OCI-LY1 (cell line): ENCODE data around the gene ABHD4.

ENCODE experiments used
- H2AFZ ChIP-seq: fragments of 200-600 bp; sonication (generic), shearing (Covaris generic); 2 replicates; pipeline ENCODE4 v1.6.0; 2014; ENCODE audit warnings: antibody characterized with exemption, mild to moderate bottlenecking, low read length
- H3F3A ChIP-seq: fragments of 200-600 bp; sonication (generic), shearing (Covaris generic); 2 replicates; pipeline ENCODE4 v1.6.0; 2014; ENCODE audit warnings: mild to moderate bottlenecking, antibody characterized with exemption, low read length, moderate library complexity; ENCODE audit not compliant: insufficient read depth
- H3K27ac ChIP-seq: fragments of 200-600 bp; sonication (generic); 2 replicates; pipeline ENCODE4 v1.5.1; 2014; ENCODE audit warnings: low read length, mixed run types, mild to moderate bottlenecking, low read depth; ENCODE audit not compliant: poor library complexity, severe bottlenecking
- H3K27me3 ChIP-seq: fragments of 200-600 bp; sonication (generic); 2 replicates; pipeline ENCODE4 v1.6.0; 2014; ENCODE audit warnings: antibody characterized with exemption, mild to moderate bottlenecking, low read length, moderate library complexity; ENCODE audit not compliant: insufficient read depth
- H3K36me3 ChIP-seq: fragments of 200-600 bp; sonication (generic); 2 replicates; pipeline ENCODE4 v1.6.1; 2014; ENCODE audit warnings: mild to moderate bottlenecking, antibody characterized with exemption, low read length, moderate library complexity, mixed read lengths; ENCODE audit not compliant: insufficient read depth
- H3K4me1 ChIP-seq: fragments of 200-600 bp; sonication (generic); 2 replicates; pipeline ENCODE4 v1.5.1; 2014; ENCODE audit warnings: mild to moderate bottlenecking, low read length, moderate library complexity; ENCODE audit not compliant: insufficient read depth, severe bottlenecking
- H3K4me2 ChIP-seq: fragments of 200-600 bp; sonication (generic), shearing (Covaris generic); 2 replicates; pipeline ENCODE4 v1.6.1; 2014; ENCODE audit warnings: low read length
- H3K4me3 ChIP-seq: fragments of 200-600 bp; sonication (generic); 2 replicates; pipeline ENCODE4 v1.5.1; 2014; ENCODE audit warnings: low read length, low read depth, mild to moderate bottlenecking, mixed read lengths; ENCODE audit not compliant: poor library complexity, severe bottlenecking
- H3K79me2 ChIP-seq: fragments of 200-600 bp; shearing (Covaris generic); 2 replicates; pipeline ENCODE4 v1.6.1; 2016; ENCODE audit warnings: mixed run types, low read length, mixed read lengths; ENCODE audit not compliant: insufficient read depth
- H3K9ac ChIP-seq: fragments of 200-600 bp; sonication (generic), shearing (Covaris generic); 2 replicates; pipeline ENCODE4 v1.6.1; 2014; ENCODE audit warnings: mild to moderate bottlenecking, low read length, mixed read lengths
- H3K9me2 ChIP-seq: fragments of 200-600 bp; sonication (generic), shearing (Covaris generic); 2 replicates; pipeline ENCODE4 v1.6.1; 2014; ENCODE audit warnings: low read depth, mild to moderate bottlenecking, low read length, mixed read lengths
- H3K9me3 ChIP-seq: fragments of 200-600 bp; shearing (Covaris generic); 2 replicates; pipeline ENCODE4 v1.6.1; 2014; ENCODE audit warnings: low read length, mixed read lengths
- H4K20me1 ChIP-seq: fragments of 200-600 bp; sonication (generic), shearing (Covaris generic); 2 replicates; pipeline ENCODE4 v1.6.0; 2016; ENCODE audit warnings: mild to moderate bottlenecking, low read length; ENCODE audit not compliant: insufficient read depth
- EZH2 ChIP-seq: fragments of 200-600 bp; sonication (generic), shearing (Covaris generic); IDR thresholded peaks from 2 replicates; pipeline ENCODE4 v1.8.0; 2017; ENCODE audit warnings: borderline replicate concordance, mixed run types, mild to moderate bottlenecking, antibody characterized with exemption, low read length, moderate library complexity, mixed read lengths
- TF ChIP-seq, protein P1 (sequence below): fragments of 200-600 bp; sonication (generic), shearing (Covaris generic); IDR thresholded peaks from 2 replicates; pipeline ENCODE4 v1.5.1; 2017; ENCODE audit warnings: mild to moderate bottlenecking, antibody characterized with exemption, low read length, moderate library complexity, mixed read lengths

The ABHD4 gene

DNA sequence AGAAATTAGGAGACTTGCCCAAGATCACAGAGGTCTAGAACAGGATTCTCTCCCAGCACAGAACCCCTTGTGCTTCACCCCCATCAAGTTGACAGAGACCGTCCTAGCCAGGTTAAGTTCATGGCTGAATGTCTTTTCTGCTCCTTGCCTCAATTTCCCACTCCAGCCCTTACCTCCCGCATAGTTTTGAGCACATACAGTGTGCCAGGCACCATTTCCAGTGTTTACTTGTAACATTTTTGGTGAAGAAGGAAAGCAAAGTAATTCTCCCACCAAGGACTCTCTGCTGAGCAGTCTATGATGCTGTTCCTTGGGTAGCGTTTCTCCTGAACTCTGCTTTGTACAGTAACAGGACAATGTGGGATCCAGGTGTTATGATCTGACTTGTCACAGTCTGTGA, 1.2 kb downstream of the ABHD4 start:
- Histone ChIP-seq H3K4me3 (peak overlapping the region; percentile 84), H3K4me2 (peak overlapping the region; percentile 80), H3K27ac (no peak overlapping the region)

DNA sequence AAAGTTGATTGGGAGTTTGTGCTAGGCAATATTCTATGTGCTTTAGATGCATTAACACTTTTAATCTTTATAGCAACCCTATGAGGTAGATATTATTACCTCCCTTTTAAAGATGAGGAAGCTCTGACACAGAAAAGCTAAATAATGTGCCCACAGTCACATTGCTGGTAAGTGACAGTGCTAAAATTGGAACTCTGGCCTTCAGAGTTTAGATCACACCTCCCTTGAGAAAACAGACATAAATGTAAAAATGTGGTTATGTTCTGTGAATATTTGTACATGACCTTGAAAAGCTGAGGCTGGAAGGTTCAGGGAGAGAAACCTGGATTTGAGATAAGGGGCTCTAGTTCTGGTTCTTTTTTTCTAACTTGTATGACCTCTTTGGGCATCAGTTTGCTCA, 1.9 kb downstream of the ABHD4 start:
- Histone ChIP-seq H3K27ac (no peak overlapping the region), H3K9me3 (no peaks in the 10 kb centered on the region), H3K79me2 (no peaks in the 10 kb centered on the region), H3K4me1 (peaks cover 26% of the 10 kb centered on the region), H3K36me3 (peaks cover 15% of the 10 kb centered on the region; the same call in 1 of the 2 replicates), H3K4me3 (peak overlapping the region; percentile 84), H3K9ac (no peak overlapping the region; the same call in 1 of the 2 replicates), H2AFZ (no peak overlapping the region), H3K4me2 (peak overlapping the region; percentile 80; the same call in 1 of the 2 replicates), H3K27me3 (no peaks in the 10 kb centered on the region), H3F3A (no peaks in the 10 kb centered on the region), H4K20me1 (no peaks in the 10 kb centered on the region), H3K9me2 (no peaks in the 10 kb centered on the region)
- TF ChIP-seq, protein P1, sequence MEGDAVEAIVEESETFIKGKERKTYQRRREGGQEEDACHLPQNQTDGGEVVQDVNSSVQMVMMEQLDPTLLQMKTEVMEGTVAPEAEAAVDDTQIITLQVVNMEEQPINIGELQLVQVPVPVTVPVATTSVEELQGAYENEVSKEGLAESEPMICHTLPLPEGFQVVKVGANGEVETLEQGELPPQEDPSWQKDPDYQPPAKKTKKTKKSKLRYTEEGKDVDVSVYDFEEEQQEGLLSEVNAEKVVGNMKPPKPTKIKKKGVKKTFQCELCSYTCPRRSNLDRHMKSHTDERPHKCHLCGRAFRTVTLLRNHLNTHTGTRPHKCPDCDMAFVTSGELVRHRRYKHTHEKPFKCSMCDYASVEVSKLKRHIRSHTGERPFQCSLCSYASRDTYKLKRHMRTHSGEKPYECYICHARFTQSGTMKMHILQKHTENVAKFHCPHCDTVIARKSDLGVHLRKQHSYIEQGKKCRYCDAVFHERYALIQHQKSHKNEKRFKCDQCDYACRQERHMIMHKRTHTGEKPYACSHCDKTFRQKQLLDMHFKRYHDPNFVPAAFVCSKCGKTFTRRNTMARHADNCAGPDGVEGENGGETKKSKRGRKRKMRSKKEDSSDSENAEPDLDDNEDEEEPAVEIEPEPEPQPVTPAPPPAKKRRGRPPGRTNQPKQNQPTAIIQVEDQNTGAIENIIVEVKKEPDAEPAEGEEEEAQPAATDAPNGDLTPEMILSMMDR: no peak
- no peak for TF ChIP-seq EZH2

More for the DNA sequence above, 1.2 kb downstream of the ABHD4 start:
- Histone ChIP-seq H3K9me3 (no peaks in the 10 kb centered on the region), H3K36me3 (peaks cover 15% of the 10 kb centered on the region; the same call in 1 of the 2 replicates), H3K4me1 (peaks cover 26% of the 10 kb centered on the region), H2AFZ (no peak overlapping the region), H3F3A (no peaks in the 10 kb centered on the region), H3K27me3 (no peaks in the 10 kb centered on the region; the same call in 1 of the 2 replicates), H3K79me2 (no peaks in the 10 kb centered on the region), H4K20me1 (no peaks in the 10 kb centered on the region), H3K9ac (peak overlapping the region; percentile 69; the same call in 1 of the 2 replicates), H3K9me2 (no peaks in the 10 kb centered on the region)
- no peak for TF ChIP-seq EZH2
- TF ChIP-seq, protein P1: no peak

DNA sequence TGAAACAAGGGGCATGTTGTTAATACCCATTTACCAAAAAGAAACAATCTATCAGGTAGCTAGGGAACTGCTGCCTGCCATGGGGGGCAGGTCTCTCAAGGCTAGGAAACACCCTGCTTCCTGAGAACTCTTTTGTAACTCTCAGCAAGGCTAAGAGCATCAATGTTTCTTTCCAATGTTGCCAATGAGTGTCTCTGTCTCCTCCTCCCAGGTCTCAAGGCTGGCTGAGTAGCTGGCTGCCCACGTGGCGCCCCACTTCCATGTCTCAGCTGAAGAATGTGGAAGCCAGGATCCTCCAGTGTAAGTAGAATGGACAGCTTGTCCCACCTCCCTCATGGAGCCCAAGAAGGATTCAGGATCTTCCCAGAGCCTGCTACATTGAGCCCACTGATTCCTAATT, 3.4 kb downstream of the ABHD4 start:
- no peak for TF ChIP-seq EZH2
- TF ChIP-seq, protein P1: no peak

More for the DNA sequence above, 3.4 kb downstream of the ABHD4 start:
- Histone ChIP-seq H3K9me2 (no peaks in the 10 kb centered on the region), H3K79me2 (no peaks in the 10 kb centered on the region), H3K9me3 (no peaks in the 10 kb centered on the region), H3K4me2 (no peak overlapping the region), H3K27ac (no peak overlapping the region), H3K4me3 (no peak overlapping the region), H3K9ac (no peak overlapping the region), H4K20me1 (no peaks in the 10 kb centered on the region), H3K4me1 (peaks cover 26% of the 10 kb centered on the region), H3K36me3 (peaks cover 26% of the 10 kb centered on the region; the same call in 1 of the 2 replicates), H2AFZ (no peak overlapping the region), H3K27me3 (no peaks in the 10 kb centered on the region), H3F3A (no peaks in the 10 kb centered on the region)
